HL-60 (cell line): Measurements from ENCODE around the gene GAMT.

Experiments
- CTCF ChIP-seq: IDR thresholded peaks from one replicate; pipeline ENCODE4 v1.5.1; 2011; ENCODE audit warnings: low read length, control low read depth, inconsistent platforms; ENCODE audit not compliant: insufficient read depth
- POLR2AphosphoS5 ChIP-seq: IDR thresholded peaks from 2 replicates; pipeline ENCODE4 v1.6.1; 2012; ENCODE audit warnings: low read depth

- TF ChIP-seq CTCF (no peak), POLR2AphosphoS5 (no peak)
Observed at GRCh38 chr19:1382250-1382649, 19.1 kb downstream of the GAMT start.
